ENCODE data around the gene FAM110D.

DNA sequence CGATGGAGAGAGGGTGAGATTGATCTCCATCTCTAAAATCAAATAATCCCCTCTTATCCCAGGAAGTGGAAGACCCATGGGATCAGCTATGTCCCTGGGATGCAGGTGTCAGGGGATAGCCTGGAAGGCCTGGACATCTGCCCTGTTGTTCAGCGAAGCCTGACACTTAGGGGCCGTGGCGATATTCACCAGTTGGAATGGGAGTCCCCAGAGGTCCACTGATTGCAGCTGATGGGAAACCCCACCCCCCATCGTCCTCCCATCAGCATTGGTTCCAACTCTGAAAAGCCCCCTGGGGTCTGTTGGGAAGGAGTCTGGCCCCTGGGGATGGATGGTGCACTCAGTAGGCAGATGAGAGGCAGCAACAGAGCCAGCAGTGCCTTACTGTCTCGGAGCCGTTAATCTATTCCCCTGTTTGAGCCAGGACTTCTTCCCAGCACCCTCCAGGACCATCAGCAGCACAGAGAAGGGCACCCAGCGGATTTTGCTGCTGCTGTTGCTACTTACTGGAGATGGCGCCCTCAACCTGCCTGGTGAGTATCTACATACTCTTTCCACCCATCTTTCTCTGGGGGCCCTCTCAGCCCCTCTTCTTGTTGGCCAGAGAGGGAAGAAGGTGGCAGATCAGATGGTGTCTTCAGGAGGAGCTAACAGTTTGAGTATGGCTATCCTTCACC is 44.9 kb downstream of the FAM110D start:
- TF ChIP-seq, protein P1, sequence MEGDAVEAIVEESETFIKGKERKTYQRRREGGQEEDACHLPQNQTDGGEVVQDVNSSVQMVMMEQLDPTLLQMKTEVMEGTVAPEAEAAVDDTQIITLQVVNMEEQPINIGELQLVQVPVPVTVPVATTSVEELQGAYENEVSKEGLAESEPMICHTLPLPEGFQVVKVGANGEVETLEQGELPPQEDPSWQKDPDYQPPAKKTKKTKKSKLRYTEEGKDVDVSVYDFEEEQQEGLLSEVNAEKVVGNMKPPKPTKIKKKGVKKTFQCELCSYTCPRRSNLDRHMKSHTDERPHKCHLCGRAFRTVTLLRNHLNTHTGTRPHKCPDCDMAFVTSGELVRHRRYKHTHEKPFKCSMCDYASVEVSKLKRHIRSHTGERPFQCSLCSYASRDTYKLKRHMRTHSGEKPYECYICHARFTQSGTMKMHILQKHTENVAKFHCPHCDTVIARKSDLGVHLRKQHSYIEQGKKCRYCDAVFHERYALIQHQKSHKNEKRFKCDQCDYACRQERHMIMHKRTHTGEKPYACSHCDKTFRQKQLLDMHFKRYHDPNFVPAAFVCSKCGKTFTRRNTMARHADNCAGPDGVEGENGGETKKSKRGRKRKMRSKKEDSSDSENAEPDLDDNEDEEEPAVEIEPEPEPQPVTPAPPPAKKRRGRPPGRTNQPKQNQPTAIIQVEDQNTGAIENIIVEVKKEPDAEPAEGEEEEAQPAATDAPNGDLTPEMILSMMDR (IDR thresholded peaks at IDR 0.05 in 2 of 3, conservative IDR thresholded peaks at IDR 0.05 in 1 of 3; ENCODE audit: control insufficient read depth in 2 of 3, extremely low read depth in 1 of 3, insufficient read depth in 1 of 3, low read depth in 3 of 3, low read length in 3 of 3), result no peak
- TF ChIP-seq CEBPB (IDR thresholded peaks at IDR 0.05; ENCODE audit: borderline replicate concordance in 1 of 2, low read depth in 2 of 2, low read length in 2 of 2) (no peak), SMAD1 (IDR thresholded peaks at IDR 0.05; ENCODE audit: low read depth, partially characterized antibody) (no peak), NFYB (IDR thresholded peaks at IDR 0.05; ENCODE audit: insufficient read depth, low read depth, low read length) (no peak), CHD2 (IDR thresholded peaks at IDR 0.05; ENCODE audit: borderline replicate concordance, low read depth, low read length) (no peak), ZNF274 (IDR thresholded peaks at IDR 0.05; ENCODE audit: insufficient read depth, insufficient read length) (no peak), HDAC2 (IDR thresholded peaks at IDR 0.05) (no peak), POLR2A (IDR thresholded peaks at IDR 0.05; ENCODE audit: low read depth, low read length) (no peak), ASH2L (IDR thresholded peaks at IDR 0.05; ENCODE audit: borderline replicate concordance, low read depth) (no peak), MXI1 (IDR thresholded peaks at IDR 0.05; ENCODE audit: low read depth, low read length) (no peak), EP300 (IDR thresholded peaks at IDR 0.05; ENCODE audit: borderline replicate concordance in 1 of 2, control insufficient read depth in 1 of 2, low read depth in 2 of 2, low read length in 2 of 2) (no peak)
- TF ChIP-seq, protein P2, sequence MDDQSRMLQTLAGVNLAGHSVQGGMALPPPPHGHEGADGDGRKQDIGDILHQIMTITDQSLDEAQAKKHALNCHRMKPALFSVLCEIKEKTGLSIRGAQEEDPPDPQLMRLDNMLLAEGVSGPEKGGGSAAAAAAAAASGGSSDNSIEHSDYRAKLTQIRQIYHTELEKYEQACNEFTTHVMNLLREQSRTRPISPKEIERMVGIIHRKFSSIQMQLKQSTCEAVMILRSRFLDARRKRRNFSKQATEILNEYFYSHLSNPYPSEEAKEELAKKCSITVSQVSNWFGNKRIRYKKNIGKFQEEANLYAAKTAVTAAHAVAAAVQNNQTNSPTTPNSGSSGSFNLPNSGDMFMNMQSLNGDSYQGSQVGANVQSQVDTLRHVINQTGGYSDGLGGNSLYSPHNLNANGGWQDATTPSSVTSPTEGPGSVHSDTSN (IDR thresholded peaks at IDR 0.05; ENCODE audit: insufficient replicate concordance, low read depth, low read length), result no peak
- TF ChIP-seq, protein P3, sequence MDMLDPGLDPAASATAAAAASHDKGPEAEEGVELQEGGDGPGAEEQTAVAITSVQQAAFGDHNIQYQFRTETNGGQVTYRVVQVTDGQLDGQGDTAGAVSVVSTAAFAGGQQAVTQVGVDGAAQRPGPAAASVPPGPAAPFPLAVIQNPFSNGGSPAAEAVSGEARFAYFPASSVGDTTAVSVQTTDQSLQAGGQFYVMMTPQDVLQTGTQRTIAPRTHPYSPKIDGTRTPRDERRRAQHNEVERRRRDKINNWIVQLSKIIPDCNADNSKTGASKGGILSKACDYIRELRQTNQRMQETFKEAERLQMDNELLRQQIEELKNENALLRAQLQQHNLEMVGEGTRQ (IDR thresholded peaks at IDR 0.05; ENCODE audit: borderline replicate concordance, low read depth, low read length), result no peak
